Right lobe of liver (tissue), 6 donors: ENCODE measurements around the gene ENTPD7. TPM values are rescaled to one million over a fixed set of nuclear protein-coding genes. Genes with fewer than 3 reads are reported as not detected.
"Not testable (repeated sequence)": the region's sequence is repeated elsewhere in the genome, so short reads cannot be mapped to it uniquely, and the experiment has no call there.

Source experiments
- ATAC-seq, 4 donors: fragments of 200-7000 bp; cut with Tn5 transposase; one replicate each; pipeline ENCODE4 v1.9.1; 2020; ENCODE audit warnings: mild to moderate bottlenecking in 4 of 4, moderate library complexity in 4 of 4
- DNase-seq, 3 donors: peaks; one replicate each; pipeline ENCODE4 v3.0.0-alpha.2; 2020
- H3K27ac ChIP-seq, 3 donors: fragments of 200-600 bp; one replicate each; pipeline ENCODE4 v1.8.0; 2022
- H3K27me3 ChIP-seq, 2 donors: fragments of 200-600 bp; one replicate each; pipeline ENCODE4 v1.8.0; 2022
- H3K36me3 ChIP-seq, 4 donors: fragments of 200-600 bp; sonication (generic) in 1 of 4; one replicate each; pipeline versions ENCODE4 v1.5.1 to v1.8.0; 2017 to 2022; ENCODE audit warnings: control low read depth in 1 of 4
- H3K4me1 ChIP-seq, 4 donors: fragments of 200-600 bp; sonication (generic) in 1 of 4; one replicate each; pipeline versions ENCODE4 v1.5.1 to v1.8.0; 2017 to 2022; ENCODE audit warnings: control low read depth in 1 of 4
- H3K4me3 ChIP-seq, 3 donors: fragments of 200-600 bp; one replicate each; pipeline ENCODE4 v1.8.0; 2022
- H3K9me3 ChIP-seq, 4 donors: fragments of 200-600 bp; sonication (generic) in 1 of 4; one replicate each; pipeline versions ENCODE4 v1.5.1 to v1.8.0; 2017 to 2022; ENCODE audit warnings: control low read depth in 1 of 4
- CTCF ChIP-seq, 4 donors: fragments of 200-600 bp in 3 of 4; fragments of 450-650 bp in 1 of 4; IDR thresholded peaks; one replicate each; pipeline versions ENCODE4 v1.5.1 to v1.8.0; 2016 to 2022; ENCODE audit warnings: antibody characterized with exemption in 4 of 4, mild to moderate bottlenecking in 2 of 4
- POLR2A ChIP-seq: fragments of 450-650 bp; IDR thresholded peaks from one replicate; pipeline ENCODE4 v1.6.1; 2017; ENCODE audit warnings: antibody characterized with exemption, mild to moderate bottlenecking
- WGBS: methylation state at CpG from one replicate; pipeline ENCODE4 v1.1.6; 2018; ENCODE audit warnings: low coverage, low lambda C conversion rate; ENCODE audit not compliant: insufficient coverage; ENCODE audit errors: missing lambda C conversion rate; 5-methylcytosine and 5-hydroxymethylcytosine counted together
- intact Hi-C, 2 donors: fragments of 100-400 bp; cut with DNase I; formaldehyde crosslinking; loops; one replicate each; pipeline versions ENCODE4 v1.11.2 to v1.14.1; 2022
- small RNA-seq, 2 experiments: library from RNA; depleted of rRNA; stranded (forward); fragments of <200 nt; gene quantifications; one replicate each; pipeline ENCODE3, GENCODE V24; 2016
- total RNA-seq, 6 experiments: library from RNA; depleted of rRNA in 2 of 6; stranded (reverse); fragments of >200 nt in 2 of 6; fragmentation: NEBNext Ultra II Directional in 3 of 6; extraction: Animal tissue kit (Norgen Biotek cat#: 25700) in 3 of 6; gene quantifications; one replicate each; pipeline versions ENCODE4 v1.1.0 to v1.2.4, GENCODE V29; 2016 to 2023
- donor health status: DM: no; HTN: yes; CAD: no.
- donor health status: DM: no; HTN: no; CAD: no.
- donor health status: DM: no; HTN: no; CAD: no.
- donor health status: DM: no; HTN: yes; CAD: no.
- donor health status: DM: no; HTN: yes; CAD: no.

Gene ENTPD7
- total RNA-seq, 6 experiments from 2014 or later = 7.5 to 16.5 (median 10.8) TPM

GRCh38 chr10:99743841-99744240 lies 84.5 kb downstream of the ENTPD7 start:
- Histone ChIP-seq H3K27ac (no peak overlapping the region), H3K9me3 (peaks cover 0 to 6% (median 0%) of the 10 kb centered on the region in 4 donors), H3K4me3 (no peak overlapping the region), H3K4me1 (no peaks in the 10 kb centered on the region), H3K27me3 (no peaks in the 10 kb centered on the region), H3K36me3 (peaks cover 0 to 68% (median 42%) of the 10 kb centered on the region in 4 donors)
- 91% methylated on average over 3 of the region's 3 CpGs for WGBS
- DNase-seq (no peak), ATAC-seq (no peak)
- intact Hi-C loops = no loop called here
- TF ChIP-seq CTCF (IDR thresholded peaks at IDR 0.05) = no peak
- no peak for TF ChIP-seq POLR2A

GRCh38 chr10:99746166-99746565 lies 86.9 kb downstream of the ENTPD7 start:
- 85% methylated on average over 2 of the region's 2 CpGs for WGBS
- H3K27ac ChIP-seq, H3K4me1 ChIP-seq, H3K4me3 ChIP-seq, H3K9me3 ChIP-seq, DNase-seq, intact Hi-C loops, H3K27me3 ChIP-seq, ATAC-seq: not testable (repeated sequence)
- peaks cover 0 to 69% (median 37%) of the 10 kb centered on the region in 4 donors for H3K36me3 ChIP-seq

GRCh38 chr10:99748823-99749451 lies 89.6 kb downstream of the ENTPD7 start:
- ATAC-seq (no peak), DNase-seq (no peak)
- intact Hi-C loops = no loop called here
- Histone ChIP-seq H3K27ac (no peak overlapping the region), H3K27me3 (no peaks in the 10 kb centered on the region), H3K4me1 (peaks cover 0 to 3% (median under 1%) of the 10 kb centered on the region in 4 donors), H3K4me3 (no peak overlapping the region), H3K36me3 (peaks cover 0 to 54% (median 25%) of the 10 kb centered on the region in 4 donors), H3K9me3 (no peaks in the 10 kb centered on the region)
- 92% methylated on average over 2 of the region's 2 CpGs for WGBS
- TF ChIP-seq CTCF (IDR thresholded peaks at IDR 0.05) = no peak

GRCh38 chr10:99750641-99751040 lies 91.3 kb downstream of the ENTPD7 start:
- Histone ChIP-seq H3K9me3 (no peaks in the 10 kb centered on the region), H3K4me3 (no peak overlapping the region), H3K36me3 (peaks cover 0 to 42% (median 18%) of the 10 kb centered on the region in 4 donors), H3K27ac (no peak overlapping the region), H3K27me3 (no peaks in the 10 kb centered on the region), H3K4me1 (peaks cover 0 to 20% (median 9%) of the 10 kb centered on the region in 4 donors)
- intact Hi-C loops = no loop called here
- DNase-seq (no peak), ATAC-seq (no peak)
- TF ChIP-seq CTCF (IDR thresholded peaks at IDR 0.05) (no peak), POLR2A (no peak)

GRCh38 chr10:99754670-99755069 lies 95.4 kb downstream of the ENTPD7 start:
- peaks cover 0 to 26% (median 6%) of the 10 kb centered on the region in 4 donors for H3K36me3 ChIP-seq
- H3K27ac ChIP-seq = peak overlapping the region; percentile 35 to 65 (median 51)
- no peak for DNase-seq
- peak; percentile 93 to 97 (median 94) for ATAC-seq
- WGBS = 27% methylated on average over 1 of the region's 1 CpG
- intact Hi-C loops = no loop called here
- no peak overlapping the region for H3K4me3 ChIP-seq
- H3K27me3 ChIP-seq = no peaks in the 10 kb centered on the region
- no peaks in the 10 kb centered on the region for H3K9me3 ChIP-seq
- peaks cover 0 to 28% (median 10%) of the 10 kb centered on the region in 4 donors for H3K4me1 ChIP-seq
- no peak for TF ChIP-seq CTCF (IDR thresholded peaks at IDR 0.05)
- TF ChIP-seq POLR2A = no peak

Small RNA genes within 50 kb of the gene (small RNA-seq; reads per million reads assigned to genes)
- gene AL133353.1 = 0 reads per million in 2 experiments

Other genes starting within 250 kb of the ENTPD7 start
- gene GOT1, start 228.9 kb upstream of the ENTPD7 start, total RNA-seq = 100 to 1,000 TPM; 118 to 356 (median 173) TPM
- under 1 TPM in 1 of 6 experiments, not detected in 5; 0.18 TPM for gene NKX2-3, start 126.6 kb upstream of the ENTPD7 start, total RNA-seq
- 10 to 100 TPM; 17.1 to 33.8 (median 23.4) TPM for gene SLC25A28, start 39.1 kb upstream of the ENTPD7 start, total RNA-seq
- gene COX15, start 72.6 kb downstream of the ENTPD7 start, total RNA-seq = 10 to 100 TPM; 22.4 to 29.0 (median 23.4) TPM
- 10 to 100 TPM; 10.2 to 22.8 (median 15.8) TPM for gene CUTC, start 72.7 kb downstream of the ENTPD7 start, total RNA-seq
- gene ABCC2, start 123.1 kb downstream of the ENTPD7 start, total RNA-seq = 100 to 1,000 TPM; 136 to 372 (median 156) TPM